ENCODE data around the gene CACNA1E. TPM values are rescaled to one million over a fixed set of nuclear protein-coding genes. Genes with fewer than 3 reads are reported as not detected.

CACNA1E gene
- total RNA-seq, 1 experiment from 2014 or later, result 0.45 TPM

DNA sequence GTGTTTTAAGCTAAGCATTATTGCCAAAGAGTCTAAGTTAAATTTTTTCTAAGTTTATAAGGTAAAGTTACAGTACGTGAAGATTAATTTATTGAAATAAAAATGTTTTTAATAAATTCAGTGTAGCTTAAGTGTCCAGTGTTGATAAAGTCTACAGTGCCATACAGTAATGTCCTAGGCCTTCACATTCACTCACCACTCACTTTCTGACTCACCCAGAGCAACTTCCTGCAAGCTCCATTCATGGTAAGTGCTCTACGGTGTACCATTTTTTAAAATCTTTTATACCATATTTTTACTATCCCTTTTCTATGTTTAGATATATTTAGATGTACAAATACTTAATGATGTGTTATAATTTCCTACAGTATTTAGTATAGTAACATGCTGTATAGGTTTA lies 173.2 kb downstream of the CACNA1E start:
- H3K4me3 ChIP-seq (ENCODE audit: low read depth, low read length), result no peak overlapping the region
- Mint-ChIP-seq H3K36me3 (ENCODE audit: insufficient read depth, unreplicated experiment) (no peaks in the 10 kb centered on the region), H3K4me1 (ENCODE audit: low read depth, unreplicated experiment) (no peaks in the 10 kb centered on the region), H3K27me3 (ENCODE audit: insufficient read depth, unreplicated experiment) (peaks cover 9% of the 10 kb centered on the region), H3K4me3 (ENCODE audit: unreplicated experiment) (no peak overlapping the region), H3K9me3 (ENCODE audit: unreplicated experiment) (peaks cover 23% of the 10 kb centered on the region), H3K27ac (ENCODE audit: unreplicated experiment) (no peak overlapping the region)
- POLR2A ChIA-PET, result no interaction called here
- no peaks in the 10 kb centered on the region for H3K27me3 ChIP-seq (replicated peaks; ENCODE audit: control insufficient read depth, insufficient read depth, low read length)
- H3K4me1 ChIP-seq, result peaks cover 5% of the 10 kb centered on the region
- BruUV-seq (replicated peaks), result no TSS peak
- no peaks in the 10 kb centered on the region for H3K36me3 ChIP-seq (ENCODE audit: control insufficient read depth, insufficient read depth, low read length)
- intact Hi-C loops (cut with micrococcal nuclease; ENCODE audit: unreplicated experiment), result no loop called here
- CTCF ChIA-PET, result no interaction called here
- TF ChIP-seq, protein P1, sequence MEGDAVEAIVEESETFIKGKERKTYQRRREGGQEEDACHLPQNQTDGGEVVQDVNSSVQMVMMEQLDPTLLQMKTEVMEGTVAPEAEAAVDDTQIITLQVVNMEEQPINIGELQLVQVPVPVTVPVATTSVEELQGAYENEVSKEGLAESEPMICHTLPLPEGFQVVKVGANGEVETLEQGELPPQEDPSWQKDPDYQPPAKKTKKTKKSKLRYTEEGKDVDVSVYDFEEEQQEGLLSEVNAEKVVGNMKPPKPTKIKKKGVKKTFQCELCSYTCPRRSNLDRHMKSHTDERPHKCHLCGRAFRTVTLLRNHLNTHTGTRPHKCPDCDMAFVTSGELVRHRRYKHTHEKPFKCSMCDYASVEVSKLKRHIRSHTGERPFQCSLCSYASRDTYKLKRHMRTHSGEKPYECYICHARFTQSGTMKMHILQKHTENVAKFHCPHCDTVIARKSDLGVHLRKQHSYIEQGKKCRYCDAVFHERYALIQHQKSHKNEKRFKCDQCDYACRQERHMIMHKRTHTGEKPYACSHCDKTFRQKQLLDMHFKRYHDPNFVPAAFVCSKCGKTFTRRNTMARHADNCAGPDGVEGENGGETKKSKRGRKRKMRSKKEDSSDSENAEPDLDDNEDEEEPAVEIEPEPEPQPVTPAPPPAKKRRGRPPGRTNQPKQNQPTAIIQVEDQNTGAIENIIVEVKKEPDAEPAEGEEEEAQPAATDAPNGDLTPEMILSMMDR (IDR thresholded peaks at IDR 0.05; ENCODE audit: insufficient read depth in 1 of 2, low read depth in 1 of 2, low read length in 1 of 2, severe bottlenecking in 1 of 2, unreplicated experiment in 1 of 2), result no peak
- no peak for DNase-seq
- H3K9me3 ChIP-seq, result no peaks in the 10 kb centered on the region

DNA sequence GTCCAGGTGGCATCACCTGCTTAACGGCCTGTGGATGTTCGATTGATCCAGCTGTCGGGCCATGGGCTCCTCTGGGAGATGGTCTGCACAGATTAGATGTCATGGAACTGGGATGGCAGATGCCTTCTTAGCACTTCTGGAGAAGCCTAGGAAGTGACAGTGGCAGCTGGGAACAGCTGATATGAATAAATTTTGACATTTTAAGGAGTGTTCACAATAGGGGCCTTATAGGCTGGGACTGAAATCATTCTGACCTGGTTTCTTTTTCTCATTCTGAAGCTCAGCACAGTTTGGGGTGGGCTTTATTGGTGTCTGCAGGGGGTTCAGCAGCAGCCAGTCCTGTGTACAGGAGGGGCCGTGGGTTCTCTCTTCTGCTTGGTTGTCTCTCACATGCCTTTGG lies 175.3 kb downstream of the CACNA1E start:
- Mint-ChIP-seq H3K4me1 (ENCODE audit: low read depth, unreplicated experiment) (no peaks in the 10 kb centered on the region), H3K9me3 (ENCODE audit: unreplicated experiment) (peaks cover 21% of the 10 kb centered on the region), H3K27me3 (ENCODE audit: insufficient read depth, unreplicated experiment) (peaks cover 5% of the 10 kb centered on the region), H3K4me3 (ENCODE audit: unreplicated experiment) (no peak overlapping the region), H3K36me3 (ENCODE audit: insufficient read depth, unreplicated experiment) (no peaks in the 10 kb centered on the region), H3K27ac (ENCODE audit: unreplicated experiment) (no peak overlapping the region)
- no TSS peak for BruUV-seq (replicated peaks)
- intact Hi-C loops (cut with micrococcal nuclease; ENCODE audit: unreplicated experiment), result no loop called here
- Histone ChIP-seq H3K4me1 (peaks cover 5% of the 10 kb centered on the region), H3K27me3 (replicated peaks; ENCODE audit: control insufficient read depth, insufficient read depth, low read length) (no peaks in the 10 kb centered on the region), H3K9me3 (no peaks in the 10 kb centered on the region), H3K36me3 (ENCODE audit: control insufficient read depth, insufficient read depth, low read length) (no peaks in the 10 kb centered on the region), H3K4me3 (ENCODE audit: low read depth, low read length) (no peak overlapping the region)
- POLR2A ChIA-PET, result no interaction called here
- CTCF ChIA-PET, result interaction anchor here (1.2 kb wide), 1 partner anchor 278 kb away, joined by 3 read pairs; no protein-coding TSS in a partner anchor
- TF ChIP-seq, protein P1 (IDR thresholded peaks at IDR 0.05; ENCODE audit: insufficient read depth in 1 of 2, low read depth in 1 of 2, low read length in 1 of 2, severe bottlenecking in 1 of 2, unreplicated experiment in 1 of 2), result no peak
- no peak for DNase-seq

DNA sequence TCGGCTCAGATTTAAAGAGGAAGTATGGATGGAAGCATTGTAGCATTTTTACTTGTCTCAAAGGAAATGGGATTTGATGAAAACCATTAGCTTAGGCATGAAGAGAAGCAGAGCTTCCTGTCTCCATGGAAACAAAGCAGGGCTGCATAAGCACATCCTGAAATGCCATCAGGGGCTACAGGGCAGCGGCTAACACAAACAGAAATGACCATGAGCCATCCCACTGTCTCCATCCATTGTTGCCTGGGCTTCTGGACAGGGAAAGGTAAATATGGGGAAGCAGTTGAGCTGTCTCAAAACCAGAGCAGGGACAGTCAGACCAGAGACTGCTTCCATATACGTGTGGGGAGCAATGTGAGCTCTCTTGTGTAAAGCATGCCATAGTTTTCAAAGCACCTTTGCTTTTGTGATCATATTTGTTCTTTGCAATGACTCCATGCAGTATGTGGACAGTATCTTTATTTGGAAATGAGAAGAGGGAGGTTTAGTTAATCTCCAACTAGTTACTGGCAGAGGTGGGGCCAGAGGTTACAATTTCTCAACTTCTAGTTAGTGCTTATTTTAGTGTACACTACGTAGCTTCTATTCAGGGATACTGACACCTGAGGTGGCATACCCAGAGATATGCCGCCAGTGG lies 176.1 kb downstream of the CACNA1E start:
- TF ChIP-seq, protein P1 (IDR thresholded peaks at IDR 0.05; ENCODE audit: insufficient read depth in 1 of 2, low read depth in 1 of 2, low read length in 1 of 2, severe bottlenecking in 1 of 2, unreplicated experiment in 1 of 2), result no peak
- no peaks in the 10 kb centered on the region for H3K4me1 Mint-ChIP-seq (ENCODE audit: low read depth, unreplicated experiment)
- Histone ChIP-seq H3K4me1 (peaks cover 5% of the 10 kb centered on the region), H3K4me3 (ENCODE audit: low read depth, low read length) (no peak overlapping the region), H3K36me3 (ENCODE audit: control insufficient read depth, insufficient read depth, low read length) (no peaks in the 10 kb centered on the region), H3K27me3 (replicated peaks; ENCODE audit: control insufficient read depth, insufficient read depth, low read length) (no peaks in the 10 kb centered on the region), H3K9me3 (no peaks in the 10 kb centered on the region)
- ChIA-PET POLR2A (no interaction called here), CTCF (interaction anchor here (0.8 to 1.2 kb wide), 4 partner anchors 10 to 278 kb away, joined by 3 read pairs; no protein-coding TSS in a partner anchor)
- H3K9me3 Mint-ChIP-seq (ENCODE audit: unreplicated experiment), result peaks cover 15% of the 10 kb centered on the region
- no peaks in the 10 kb centered on the region for H3K36me3 Mint-ChIP-seq (ENCODE audit: insufficient read depth, unreplicated experiment)
- H3K27me3 Mint-ChIP-seq (ENCODE audit: insufficient read depth, unreplicated experiment), result peaks cover 3% of the 10 kb centered on the region
- intact Hi-C loops (cut with micrococcal nuclease; ENCODE audit: unreplicated experiment), result no loop called here
- peak in 1 of 2 experiments; percentile 17 for DNase-seq
- H3K4me3 Mint-ChIP-seq (ENCODE audit: unreplicated experiment), result no peak overlapping the region
- no TSS peak for BruUV-seq (replicated peaks)
- H3K27ac Mint-ChIP-seq (ENCODE audit: unreplicated experiment), result no peak overlapping the region
